A549 treated with RU486 at 1 μM for 4 hours (cell line): ENCODE measurements around the gene MEF2A. TPM values are rescaled to one million over a fixed set of nuclear protein-coding genes. Genes with fewer than 3 reads are reported as not detected.

Experiments used
- total RNA-seq: library from RNA; stranded (reverse); fragments of 200-300 nt; extraction: Qiagen RNA extraction; gene quantifications from 5 replicates; pipeline ENCODE4 v1.2.3, GENCODE V29; 2022; ENCODE audit warnings: low read depth

MEF2A gene
- total RNA-seq, result 13.4 to 15.2 TPM (median 14.3 TPM) in 5 replicates

DNA sequence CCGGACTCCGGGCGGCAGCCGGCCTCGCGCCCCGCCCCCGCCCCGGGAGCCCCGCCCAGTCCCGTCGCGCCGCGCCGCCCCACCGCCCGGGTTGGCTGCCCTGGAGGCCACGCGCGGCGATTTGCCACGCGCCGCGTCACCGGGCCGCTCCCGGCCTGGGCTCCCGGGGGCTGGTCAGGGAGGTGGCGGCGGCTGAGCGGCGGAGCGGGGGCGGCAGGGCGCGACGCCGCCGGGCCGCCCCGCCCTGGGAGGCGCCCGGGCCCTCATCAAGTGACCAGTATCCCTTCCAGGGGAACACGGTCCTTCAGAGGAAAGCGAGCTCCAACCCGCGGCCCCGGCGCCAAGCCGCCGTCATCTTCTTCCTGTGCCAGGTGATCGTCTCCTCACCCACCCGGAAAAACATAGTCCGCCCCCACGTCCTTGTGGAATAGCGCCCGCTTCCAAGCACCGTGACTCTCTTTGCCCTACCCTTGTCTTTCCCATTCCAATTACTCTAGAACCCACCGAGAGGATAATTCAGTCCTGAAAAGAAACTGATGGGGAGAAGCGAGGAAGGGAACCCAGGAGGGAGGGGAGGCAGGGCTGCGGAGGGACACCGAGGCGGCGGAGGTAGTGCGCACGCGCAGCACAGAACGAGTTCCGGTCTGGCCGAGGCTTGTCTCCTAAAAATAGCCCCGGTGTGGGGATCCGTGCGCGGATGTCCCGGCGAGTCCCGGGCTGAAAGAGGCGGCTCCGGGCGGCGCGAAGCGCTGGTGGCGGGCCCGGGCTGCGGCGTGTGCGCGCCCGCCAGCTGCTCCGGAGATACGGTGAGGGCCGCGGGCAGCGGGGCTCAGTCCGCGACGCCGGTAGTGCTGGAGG lies at the start of gene MEF2A:
Gene MEF2A, plus strand, starts transcription at position 686 of the 858 bp plus-strand sequence. CDS start 67,136 bp downstream, outside the sequence.

GRCh38 chr15:99733268-99734039 lies 167.7 kb downstream of the MEF2A start, which contains the start of gene LYSMD4:
LYSMD4 (minus strand) TSS chr15:99733437; CDS start chr15:99731999, 1,438 bp downstream.

Other genes with a start within 250 kb of the MEF2A start
- gene LYSMD4, start 167.5 kb downstream of the MEF2A start, total RNA-seq, result 3.5 to 4.2 TPM (median 4.0 TPM) in 5 replicates